ENCODE measurements around the gene LRP5. TPM values are rescaled to one million over a fixed set of nuclear protein-coding genes. Genes with fewer than 3 reads are reported as not detected.

The LRP5 gene
- total RNA-seq, 1 donor from 2014 or later, result 101 TPM

- H3K9me3 ChIP-seq, result no peaks in the 10 kb centered on the region
- TF ChIP-seq, protein P1, sequence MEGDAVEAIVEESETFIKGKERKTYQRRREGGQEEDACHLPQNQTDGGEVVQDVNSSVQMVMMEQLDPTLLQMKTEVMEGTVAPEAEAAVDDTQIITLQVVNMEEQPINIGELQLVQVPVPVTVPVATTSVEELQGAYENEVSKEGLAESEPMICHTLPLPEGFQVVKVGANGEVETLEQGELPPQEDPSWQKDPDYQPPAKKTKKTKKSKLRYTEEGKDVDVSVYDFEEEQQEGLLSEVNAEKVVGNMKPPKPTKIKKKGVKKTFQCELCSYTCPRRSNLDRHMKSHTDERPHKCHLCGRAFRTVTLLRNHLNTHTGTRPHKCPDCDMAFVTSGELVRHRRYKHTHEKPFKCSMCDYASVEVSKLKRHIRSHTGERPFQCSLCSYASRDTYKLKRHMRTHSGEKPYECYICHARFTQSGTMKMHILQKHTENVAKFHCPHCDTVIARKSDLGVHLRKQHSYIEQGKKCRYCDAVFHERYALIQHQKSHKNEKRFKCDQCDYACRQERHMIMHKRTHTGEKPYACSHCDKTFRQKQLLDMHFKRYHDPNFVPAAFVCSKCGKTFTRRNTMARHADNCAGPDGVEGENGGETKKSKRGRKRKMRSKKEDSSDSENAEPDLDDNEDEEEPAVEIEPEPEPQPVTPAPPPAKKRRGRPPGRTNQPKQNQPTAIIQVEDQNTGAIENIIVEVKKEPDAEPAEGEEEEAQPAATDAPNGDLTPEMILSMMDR (IDR thresholded peaks at IDR 0.05), result no peak
- intact Hi-C loops (cut with DNase I), result loop anchor here (10.0 kb wide), 1 partner anchor 70 kb away; no protein-coding TSS in a partner anchor
- peaks cover 42% of the 10 kb centered on the region for H3K4me1 ChIP-seq
- H3K27ac ChIP-seq, result peak overlapping the region; percentile 78
- ATAC-seq (peak; percentile 6), DNase-seq (no peak)
- no peaks in the 10 kb centered on the region for H3K27me3 ChIP-seq
- H3K36me3 ChIP-seq, result no peaks in the 10 kb centered on the region
- H3K4me3 ChIP-seq, result peak overlapping the region; percentile 68
These were observed 2.1 kb downstream of the LRP5 start for GRCh38 chr11:68314203-68315170.

GRCh38 chr11:68315171-68315920 lies 3.0 kb downstream of the LRP5 start:
- Histone ChIP-seq H3K4me3 (peak overlapping the region; percentile 68), H3K27me3 (no peaks in the 10 kb centered on the region), H3K9me3 (no peaks in the 10 kb centered on the region), H3K4me1 (peaks cover 42% of the 10 kb centered on the region), H3K36me3 (no peaks in the 10 kb centered on the region), H3K27ac (peak overlapping the region; percentile 65)
- DNase-seq (no peak), ATAC-seq (peak; percentile 4)
- TF ChIP-seq, protein P1 (IDR thresholded peaks at IDR 0.05), result no peak
- intact Hi-C loops (cut with DNase I), result loop anchor here (10.0 kb wide), 1 partner anchor 69 kb away; no protein-coding TSS in a partner anchor

DNA sequence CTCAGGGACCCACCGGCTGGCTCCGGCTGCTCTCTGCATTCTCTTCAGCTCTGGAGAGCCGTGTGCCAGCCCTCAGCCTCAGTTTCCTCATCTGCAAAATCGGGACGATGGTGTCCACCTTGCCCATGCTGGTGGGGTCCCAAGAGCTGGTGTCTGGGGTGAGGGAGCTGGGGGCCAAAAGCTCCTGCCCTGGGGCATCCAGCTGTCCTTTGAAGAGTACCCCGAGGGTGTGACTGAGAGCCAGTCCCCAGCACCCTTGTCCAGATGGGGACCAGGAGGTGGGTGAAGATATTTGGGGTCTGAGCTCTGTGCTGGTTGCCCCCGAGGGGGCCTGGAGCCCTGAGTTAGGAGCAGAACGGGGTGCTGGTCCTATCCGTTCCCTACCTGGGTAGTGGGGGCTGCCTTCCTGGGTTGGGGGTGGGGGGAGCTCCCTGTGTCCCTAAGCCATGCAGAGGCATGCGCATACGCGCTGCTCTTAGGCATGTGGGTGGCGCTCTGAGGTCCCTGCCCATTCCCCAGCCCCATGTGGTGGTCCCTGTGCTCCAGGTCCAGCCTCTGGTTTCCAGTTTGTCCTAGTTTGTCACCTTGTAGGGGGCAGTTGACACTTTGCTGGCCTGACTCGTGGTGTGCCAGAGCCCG lies 4.9 kb downstream of the LRP5 start:
- Histone ChIP-seq H3K36me3 (no peaks in the 10 kb centered on the region), H3K4me1 (peaks cover 51% of the 10 kb centered on the region), H3K9me3 (no peaks in the 10 kb centered on the region), H3K27ac (no peak overlapping the region), H3K27me3 (no peaks in the 10 kb centered on the region), H3K4me3 (no peak overlapping the region)
- no peak for DNase-seq
- no peak for ATAC-seq
- TF ChIP-seq, protein P1 (IDR thresholded peaks at IDR 0.05), result no peak
- intact Hi-C loops (cut with DNase I), result loop anchor here (10.0 kb wide), 1 partner anchor 68 kb away; no protein-coding TSS in a partner anchor

- H3K27ac ChIP-seq, result peak overlapping the region; percentile 24
- intact Hi-C loops (cut with DNase I), result no loop called here
- H3K4me3 ChIP-seq, result no peak overlapping the region
- no peaks in the 10 kb centered on the region for H3K36me3 ChIP-seq
- H3K4me1 ChIP-seq, result peaks cover 49% of the 10 kb centered on the region
- ATAC-seq, result peak; percentile 57
- no peaks in the 10 kb centered on the region for H3K9me3 ChIP-seq
- TF ChIP-seq, protein P1 (IDR thresholded peaks at IDR 0.05), result no peak
- no peaks in the 10 kb centered on the region for H3K27me3 ChIP-seq
- no peak for DNase-seq
These were observed 9.1 kb downstream of the LRP5 start for GRCh38 chr11:68321293-68322051.

DNA sequence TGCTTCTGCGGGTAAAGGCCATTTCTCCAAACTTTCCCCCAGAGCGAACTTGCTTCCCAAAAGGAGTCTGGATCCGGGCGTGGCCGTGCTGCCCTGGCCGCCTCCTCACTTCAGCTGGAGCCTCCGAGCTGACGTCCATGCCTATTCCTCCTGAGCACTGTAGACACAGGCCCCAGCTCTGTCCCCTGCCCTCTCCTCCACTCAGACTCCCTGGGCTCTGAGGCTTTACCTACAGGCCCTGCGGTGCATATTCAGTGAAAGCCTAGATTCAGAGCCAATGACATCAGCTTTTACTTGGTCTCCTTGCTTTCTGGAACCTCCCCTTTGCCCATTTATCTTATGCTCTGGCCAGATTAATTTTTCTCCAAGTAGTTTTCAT lies 9.7 kb downstream of the LRP5 start:
- intact Hi-C loops (cut with DNase I), result no loop called here

More for the DNA sequence above, 9.7 kb downstream of the LRP5 start:
- H3K27ac ChIP-seq, result peak overlapping the region; percentile 24
- H3K4me1 ChIP-seq, result peaks cover 47% of the 10 kb centered on the region
- peak; percentile 40 for ATAC-seq
- DNase-seq, result no peak
- H3K36me3 ChIP-seq, result no peaks in the 10 kb centered on the region
- no peaks in the 10 kb centered on the region for H3K9me3 ChIP-seq
- no peak overlapping the region for H3K4me3 ChIP-seq
- TF ChIP-seq, protein P1 (IDR thresholded peaks at IDR 0.05), result no peak
- H3K27me3 ChIP-seq, result no peaks in the 10 kb centered on the region
